Fibroblast of peridontal ligament (primary cell): ENCODE measurements around the gene ABCG4.
"Not testable (repeated sequence)": the region's sequence is repeated elsewhere in the genome, so short reads cannot be mapped to it uniquely, and the experiment has no call there.

Experiments used
- DNase-seq: peaks from one replicate; pipeline ENCODE4 v3.0.0-alpha.2; 2010; ENCODE audit errors: extremely low read depth

ABCG4 gene

GRCh38 chr11:119181677-119182412 is 33.0 kb downstream of the ABCG4 start:
- no peak for DNase-seq

GRCh38 chr11:119184399-119184798 is 35.5 kb downstream of the ABCG4 start:
- not testable (repeated sequence) for DNase-seq

GRCh38 chr11:119185981-119186634 is 37.3 kb downstream of the ABCG4 start:
- no peak for DNase-seq

GRCh38 chr11:119187123-119187892 is 38.5 kb downstream of the ABCG4 start:
- no peak for DNase-seq

- no peak for DNase-seq
Measured at GRCh38 chr11:119188067-119188466, 39.2 kb downstream of the ABCG4 start.

GRCh38 chr11:119188887-119189286 is 40.0 kb downstream of the ABCG4 start:
- no peak for DNase-seq

- DNase-seq = no peak
Measured at GRCh38 chr11:119189393-119189792, 40.5 kb downstream of the ABCG4 start.

- DNase-seq = no peak
Measured at GRCh38 chr11:119190531-119190930, 41.7 kb downstream of the ABCG4 start.

- not testable (repeated sequence) for DNase-seq
Measured at GRCh38 chr11:119191265-119191664, 42.4 kb downstream of the ABCG4 start.

- peak; percentile 28 for DNase-seq
Measured at GRCh38 chr11:119192111-119192510, 43.3 kb downstream of the ABCG4 start.

- no peak for DNase-seq
Measured at GRCh38 chr11:119193001-119193400, 44.1 kb downstream of the ABCG4 start.

- DNase-seq = no peak
Measured at GRCh38 chr11:119193626-119194025, 44.8 kb downstream of the ABCG4 start.

- no peak for DNase-seq
Measured at GRCh38 chr11:119194811-119195440, 46.1 kb downstream of the ABCG4 start.

GRCh38 chr11:119195680-119196079 is 46.8 kb downstream of the ABCG4 start:
- peak; percentile 49 for DNase-seq

- DNase-seq = peak; percentile 86
Measured at GRCh38 chr11:119196833-119197483, 48.1 kb downstream of the ABCG4 start.

GRCh38 chr11:119198925-119199324 is 50.1 kb downstream of the ABCG4 start:
- DNase-seq = no peak

GRCh38 chr11:119201236-119201635 is 52.4 kb downstream of the ABCG4 start:
- not testable (repeated sequence) for DNase-seq

GRCh38 chr11:119202554-119202953 is 53.7 kb downstream of the ABCG4 start:
- DNase-seq = no peak

- no peak for DNase-seq
Measured at GRCh38 chr11:119204066-119204465, 55.2 kb downstream of the ABCG4 start.

- DNase-seq = no peak
Measured at GRCh38 chr11:119205080-119205479, 56.2 kb downstream of the ABCG4 start.
